Pancreas (tissue), 10 donors: ENCODE measurements around the gene CSF2RB. TPM values are rescaled to one million over a fixed set of nuclear protein-coding genes. Genes with fewer than 3 reads are reported as not detected.

Experiments used
- ATAC-seq, 4 donors: fragments of 200-7000 bp; cut with Tn5 transposase; one replicate each; pipeline versions ENCODE4 v1.8.0 to v1.9.1; 2020; ENCODE audit warnings: mild to moderate bottlenecking in 4 of 4, moderate library complexity in 4 of 4
- DNase-seq, 6 donors: peaks; one replicate each; pipeline ENCODE4 v3.0.0-alpha.2; 2020
- FAIRE-seq: peaks from 2 replicates; lab custom pipeline; 2012; peaks lifted over from hg19 to GRCh38; lab: Jason Lieb, UNC
- H3K27ac ChIP-seq, 4 donors: fragments of 200-600 bp; sonication (generic); 1 replicate in 3 of 4; 2 replicates in 1 of 4; pipeline versions ENCODE4 v1.5.0 to v1.8.0; 2020
- H3K27me3 ChIP-seq, 4 donors: fragments of 200-600 bp; one replicate each; pipeline ENCODE4 v1.8.0; 2021
- H3K36me3 ChIP-seq, 3 donors: fragments of 200-600 bp; sonication (generic) in 1 of 3; one replicate each; pipeline versions ENCODE4 v1.5.0 to v1.8.0; 2020 to 2021
- H3K4me1 ChIP-seq, 3 donors: fragments of 200-600 bp; one replicate each; pipeline ENCODE4 v1.8.0; 2021
- H3K4me3 ChIP-seq, 4 donors: fragments of 200-600 bp; sonication (generic) in 2 of 4; one replicate each; pipeline versions ENCODE4 v1.5.0 to v1.8.0; 2020 to 2021
- H3K9me3 ChIP-seq, 4 donors: fragments of 200-600 bp; one replicate each; pipeline ENCODE4 v1.8.0; 2021
- WGBS, 2 donors: extraction: QIAGEN DNeasy Blood & Tissue Kit; methylation state at CpG; one replicate each; pipeline ENCODE4 v1.1.7; 2013; 5-methylcytosine and 5-hydroxymethylcytosine counted together
- intact Hi-C, 3 donors: fragments of 100-400 bp; cut with DNase I; formaldehyde crosslinking; loops; one replicate each; pipeline versions ENCODE4 v1.11.1 to v1.14.2; 2022
- polyA plus RNA-seq, 2 donors: library from polyadenylated mRNA; stranded (reverse); fragments of 200-250 nt; gene quantifications; one replicate each; pipeline ENCODE4 v1.2.3, GENCODE V29; 2013
- total RNA-seq, 6 donors: library from RNA; stranded (reverse); fragmentation: NEBNext Ultra II Directional in 4 of 6; extraction: Animal tissue kit (Norgen Biotek cat#: 25700) in 4 of 6; gene quantifications; one replicate each; pipeline versions ENCODE4 v1.2.1 to v1.2.4, GENCODE V29; 2021 to 2023
- TF ChIP-seq, protein P1 (sequence below), 4 donors: fragments of 200-600 bp; sonication (generic) in 3 of 4; IDR thresholded peaks; one replicate each; pipeline versions ENCODE4 v1.5.0 to v1.8.0; 2021; ENCODE audit warnings: antibody characterized with exemption in 4 of 4
- donor health status: healthy with polysubstance abuse.
- donor health status: DM: no; HTN: no; CAD: no; lungs with moderate emphysema.
- donor health status: DM: no; HTN: no; CAD: no.
- donor health status: control.
- donor health status: control.
- donor health status: Bipolar disorder and iron deficiency.
- donor health status: DM: yes; HTN: yes; CAD: no.
- donor health status: DM: no; HTN: no; CAD: no.
- donor health status: DM: no; HTN: no; CAD: no.
- donor health status: DM: yes; HTN: yes; CAD: no.

Gene CSF2RB
- total and polyA plus RNA-seq, 8 donors, result 0.46 to 4.3 (median 1.8) TPM

DNA sequence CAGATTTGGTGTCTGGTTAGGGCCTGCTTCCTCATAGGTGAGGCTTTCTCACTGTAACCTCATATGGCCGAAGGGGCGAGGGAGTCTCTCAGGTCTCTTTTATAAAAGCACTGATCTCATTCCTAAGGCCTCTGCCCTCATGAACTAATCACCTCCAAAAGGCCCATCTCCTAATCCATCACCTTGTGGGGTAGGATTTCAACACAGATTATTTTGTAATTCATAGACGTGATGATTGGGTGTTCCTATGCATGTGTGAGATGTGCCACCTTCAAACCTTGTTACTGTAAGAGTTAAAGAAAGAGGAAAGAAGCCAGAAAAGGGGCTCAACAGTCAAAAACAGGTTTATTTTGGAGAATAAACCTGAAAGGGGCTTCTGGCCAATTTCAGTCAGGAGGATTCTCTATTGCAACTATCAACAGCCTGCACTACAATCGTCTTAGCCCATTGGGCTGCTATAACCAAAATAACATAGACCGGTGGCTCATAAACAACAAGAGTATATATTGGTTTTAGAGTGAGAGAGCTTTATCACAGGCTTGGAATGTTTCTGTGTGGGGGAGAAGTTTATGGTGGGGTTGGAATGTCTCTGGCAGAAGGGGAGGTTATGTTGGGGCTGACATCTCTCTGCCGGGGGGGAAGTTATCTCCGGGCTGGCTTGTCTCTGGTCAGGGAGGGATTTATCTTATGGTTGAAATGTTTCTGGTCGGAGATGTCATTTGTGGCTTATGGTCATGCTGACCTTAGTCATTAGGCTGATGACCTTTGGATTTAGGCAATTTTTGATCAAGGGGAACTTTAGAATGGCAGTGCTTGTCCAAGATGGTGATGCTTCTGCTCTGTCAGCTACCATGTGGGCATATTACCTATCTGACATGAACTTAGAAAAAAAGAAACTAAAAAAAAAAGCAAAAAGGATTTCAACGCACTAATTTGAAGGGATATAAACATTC lies 35.1 kb downstream of the CSF2RB start:
- no peak for ATAC-seq
- Histone ChIP-seq H3K27ac (no peak overlapping the region), H3K36me3 (no peaks in the 10 kb centered on the region), H3K4me3 (no peak overlapping the region), H3K4me1 (no peaks in the 10 kb centered on the region), H3K27me3 (no peaks in the 10 kb centered on the region), H3K9me3 (no peaks in the 10 kb centered on the region)
- no peak for DNase-seq
- intact Hi-C loops, result no loop called here
- TF ChIP-seq, protein P1, sequence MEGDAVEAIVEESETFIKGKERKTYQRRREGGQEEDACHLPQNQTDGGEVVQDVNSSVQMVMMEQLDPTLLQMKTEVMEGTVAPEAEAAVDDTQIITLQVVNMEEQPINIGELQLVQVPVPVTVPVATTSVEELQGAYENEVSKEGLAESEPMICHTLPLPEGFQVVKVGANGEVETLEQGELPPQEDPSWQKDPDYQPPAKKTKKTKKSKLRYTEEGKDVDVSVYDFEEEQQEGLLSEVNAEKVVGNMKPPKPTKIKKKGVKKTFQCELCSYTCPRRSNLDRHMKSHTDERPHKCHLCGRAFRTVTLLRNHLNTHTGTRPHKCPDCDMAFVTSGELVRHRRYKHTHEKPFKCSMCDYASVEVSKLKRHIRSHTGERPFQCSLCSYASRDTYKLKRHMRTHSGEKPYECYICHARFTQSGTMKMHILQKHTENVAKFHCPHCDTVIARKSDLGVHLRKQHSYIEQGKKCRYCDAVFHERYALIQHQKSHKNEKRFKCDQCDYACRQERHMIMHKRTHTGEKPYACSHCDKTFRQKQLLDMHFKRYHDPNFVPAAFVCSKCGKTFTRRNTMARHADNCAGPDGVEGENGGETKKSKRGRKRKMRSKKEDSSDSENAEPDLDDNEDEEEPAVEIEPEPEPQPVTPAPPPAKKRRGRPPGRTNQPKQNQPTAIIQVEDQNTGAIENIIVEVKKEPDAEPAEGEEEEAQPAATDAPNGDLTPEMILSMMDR (IDR thresholded peaks at IDR 0.05), result no peak
- FAIRE-seq, result no peak
- 63 to 70% methylated on average over 9 of the region's 9 CpGs for WGBS, 2 donors

DNA sequence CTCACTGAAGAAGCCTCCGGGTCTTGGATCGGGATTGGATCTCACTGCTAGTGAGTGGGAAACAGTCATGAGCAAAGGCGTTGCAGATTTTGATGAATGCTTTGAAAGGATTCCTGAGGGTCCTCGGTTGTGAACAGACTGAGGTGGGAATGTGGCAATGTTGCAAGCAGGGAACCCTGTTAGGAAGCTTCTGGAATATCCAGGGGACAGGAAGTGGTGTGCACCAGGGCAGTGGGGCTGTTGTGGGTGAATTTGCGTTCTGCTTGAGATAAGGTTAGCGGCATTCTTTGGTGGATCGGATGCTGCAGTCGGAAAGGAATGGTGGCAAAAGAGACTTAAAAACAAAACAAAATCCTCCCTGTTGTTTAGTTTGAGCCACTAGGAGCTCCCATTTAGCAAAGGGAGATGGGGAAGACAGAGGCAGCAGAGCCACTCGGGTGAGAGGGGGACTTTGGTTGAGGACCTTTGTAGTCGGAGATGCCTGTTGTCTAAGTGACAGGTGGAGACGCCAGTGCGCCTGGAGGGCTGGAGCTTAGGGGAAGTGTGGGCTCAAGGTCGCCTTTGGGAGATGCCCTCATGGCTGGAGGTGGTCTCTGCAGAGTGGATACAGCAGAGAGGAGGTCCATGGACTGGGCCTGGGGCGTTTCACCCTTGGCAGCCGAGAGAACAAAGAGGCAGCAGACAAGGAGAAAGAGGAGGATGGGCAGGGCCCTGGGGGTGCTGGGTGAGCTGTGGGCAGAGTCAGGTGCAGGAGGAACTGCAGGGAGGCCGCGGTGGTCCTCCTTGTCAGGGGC lies 37.6 kb downstream of the CSF2RB start:
- no peaks in the 10 kb centered on the region for H3K9me3 ChIP-seq
- no peaks in the 10 kb centered on the region for H3K36me3 ChIP-seq
- H3K4me1 ChIP-seq, result no peaks in the 10 kb centered on the region
- H3K27me3 ChIP-seq, result no peaks in the 10 kb centered on the region
- TF ChIP-seq, protein P1 (IDR thresholded peaks at IDR 0.05), result no peak
- FAIRE-seq, result no peak
- WGBS, 2 donors, result 61 to 76% methylated on average over 16 to 17 of the region's 17 CpGs
- ATAC-seq, result no peak
- H3K4me3 ChIP-seq, result no peak overlapping the region
- no peak overlapping the region for H3K27ac ChIP-seq
- intact Hi-C loops, result no loop called here
- DNase-seq, result no peak

DNA sequence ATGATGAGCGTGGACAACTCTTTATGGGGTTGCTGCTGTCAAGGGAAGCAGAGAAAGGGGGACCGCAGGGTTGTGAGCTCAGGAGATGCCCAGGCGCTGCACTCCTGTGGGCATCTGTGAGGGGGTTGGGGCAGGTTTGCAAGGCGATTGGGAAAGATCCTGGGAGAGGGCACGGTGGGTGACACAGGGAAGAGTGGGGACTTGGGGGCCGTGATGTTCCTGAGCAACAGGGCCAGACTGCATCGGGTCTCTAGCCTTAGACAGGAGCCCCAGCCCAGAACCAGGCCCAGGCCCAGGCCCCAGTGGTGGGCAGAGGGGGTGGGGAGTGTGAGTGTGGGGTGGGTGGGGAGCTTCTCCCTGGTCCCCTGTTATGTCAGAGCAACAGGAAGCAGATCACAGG lies 38.3 kb downstream of the CSF2RB start:
- no peaks in the 10 kb centered on the region for H3K9me3 ChIP-seq
- no peaks in the 10 kb centered on the region for H3K36me3 ChIP-seq
- no peaks in the 10 kb centered on the region for H3K27me3 ChIP-seq
- ATAC-seq, result no peak
- FAIRE-seq, result no peak
- 66 to 73% methylated on average over 7 of the region's 7 CpGs for WGBS, 2 donors
- TF ChIP-seq, protein P1 (IDR thresholded peaks at IDR 0.05), result no peak
- no peak overlapping the region for H3K4me3 ChIP-seq
- DNase-seq, result no peak
- no peak overlapping the region for H3K27ac ChIP-seq
- no peaks in the 10 kb centered on the region for H3K4me1 ChIP-seq
- intact Hi-C loops, result no loop called here

DNA sequence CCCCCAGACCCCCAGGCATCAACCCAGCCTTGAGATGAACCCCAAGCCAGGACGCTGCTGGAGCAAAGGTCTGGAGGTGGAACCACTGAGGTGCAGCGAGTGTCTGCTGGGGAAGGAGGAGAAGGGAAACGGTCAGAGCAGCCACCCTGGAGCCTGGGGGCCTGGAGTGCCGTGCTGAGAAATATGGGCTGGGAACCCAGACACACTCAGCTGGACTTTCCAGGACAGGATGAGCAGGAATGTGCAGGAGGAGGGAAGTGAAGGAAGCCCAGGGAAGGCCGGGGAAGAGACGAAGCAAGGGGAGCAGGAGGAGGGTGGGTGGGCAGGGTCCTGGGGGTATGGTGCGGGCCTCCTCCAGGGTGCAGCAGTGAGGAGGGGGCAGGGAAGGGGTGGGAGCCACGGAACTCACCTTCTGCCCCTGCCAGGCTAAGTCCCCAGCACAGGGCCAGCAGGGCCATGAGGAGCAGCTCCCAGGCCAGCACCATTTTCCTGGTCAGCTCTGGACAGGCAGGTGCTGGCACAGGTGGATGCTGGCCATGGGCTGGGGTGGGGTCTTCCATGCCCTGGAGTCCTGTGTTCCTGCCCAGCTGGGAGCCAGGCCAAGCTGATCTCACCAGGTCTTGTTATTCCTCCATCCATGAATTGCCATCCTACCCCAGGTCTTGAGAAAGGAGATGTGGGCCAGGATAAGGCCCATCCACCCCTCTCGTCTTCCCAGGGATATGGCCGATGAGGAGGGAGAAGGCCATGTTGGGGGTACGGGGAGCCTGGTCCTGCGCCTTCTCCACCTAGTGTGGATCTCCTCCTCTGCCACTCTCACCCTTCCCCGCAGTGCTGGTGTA lies 40.0 kb downstream of the CSF2RB start:
- FAIRE-seq (no peak), ATAC-seq (no peak), DNase-seq (no peak)
- H3K36me3 ChIP-seq, result no peaks in the 10 kb centered on the region
- TF ChIP-seq, protein P1 (IDR thresholded peaks at IDR 0.05), result no peak
- 56 to 75% methylated on average over 12 to 13 of the region's 13 CpGs for WGBS, 2 donors
- no peaks in the 10 kb centered on the region for H3K9me3 ChIP-seq
- intact Hi-C loops, result no loop called here
- H3K4me3 ChIP-seq, result no peak overlapping the region
- H3K4me1 ChIP-seq, result no peaks in the 10 kb centered on the region
- no peaks in the 10 kb centered on the region for H3K27me3 ChIP-seq
- no peak overlapping the region for H3K27ac ChIP-seq
